Stimulated activated CD4-positive, alpha-beta T cell treated with anti-CD3 and anti-CD28 coated beads, Interleukin-4, amount 100 ng/mL, for 48 hours (primary cell): ENCODE data around the gene MRPS31.
"Not testable (repeated sequence)": the region's sequence is repeated elsewhere in the genome, so short reads cannot be mapped to it uniquely, and the experiment has no call there.

Experiments
- DNase-seq, 2 donors: peaks; one replicate each; pipeline ENCODE4 v3.0.0-alpha.2; 2020; ENCODE audit warnings: low read depth in 2 of 2

Gene MRPS31

DNA sequence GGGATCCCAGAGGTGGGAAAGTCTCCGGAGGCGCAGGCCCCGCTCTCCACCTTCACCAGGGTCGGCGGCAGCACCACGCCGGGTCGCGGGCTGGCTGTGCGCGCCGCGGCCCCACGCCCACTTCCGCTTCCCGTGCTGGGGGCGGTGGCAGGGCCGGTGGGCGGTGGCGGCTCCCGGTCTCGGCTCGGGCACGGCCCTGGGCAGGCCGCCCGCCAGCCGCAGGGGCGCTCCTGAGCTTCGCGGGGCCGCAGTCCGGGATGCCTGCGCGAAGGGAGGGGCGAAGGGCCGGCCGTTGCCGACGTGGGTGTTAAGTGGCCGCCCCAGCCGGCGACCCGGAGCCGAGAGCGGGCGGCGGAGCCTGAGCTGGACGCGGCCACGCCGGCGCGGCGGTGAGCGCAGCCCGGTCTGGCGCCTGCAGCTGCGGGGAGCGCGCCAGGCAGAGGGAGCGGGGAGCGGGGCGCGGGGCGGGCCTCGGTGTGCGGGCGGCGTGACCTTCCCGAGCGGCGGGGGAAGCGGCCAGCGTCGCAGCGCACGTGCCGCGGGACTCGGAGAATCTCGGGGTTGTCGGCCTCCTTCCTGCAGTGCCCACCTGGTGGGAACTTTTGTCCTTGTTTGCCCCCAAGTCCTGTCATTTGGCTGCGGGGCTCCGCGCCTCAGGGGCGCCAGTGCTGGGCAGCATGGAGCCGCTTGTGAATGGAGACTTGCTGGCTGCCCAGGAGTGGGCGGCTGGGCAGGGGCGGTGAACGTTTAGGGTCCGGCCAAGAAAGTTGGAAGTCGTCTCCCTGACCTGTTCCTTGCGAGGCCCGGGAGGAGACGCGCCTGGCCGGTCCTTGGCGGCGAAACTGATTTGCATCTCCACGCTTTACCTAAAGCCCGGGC is 18.5 kb upstream of the MRPS31 start, which contains the start of gene SLC25A15:
Gene SLC25A15, plus strand, starts transcription at position 337 of the 879 bp plus-strand sequence. CDS start 3,616 bp downstream, outside the sequence.
- DNase-seq: peak; percentile 58 to 70

DNA sequence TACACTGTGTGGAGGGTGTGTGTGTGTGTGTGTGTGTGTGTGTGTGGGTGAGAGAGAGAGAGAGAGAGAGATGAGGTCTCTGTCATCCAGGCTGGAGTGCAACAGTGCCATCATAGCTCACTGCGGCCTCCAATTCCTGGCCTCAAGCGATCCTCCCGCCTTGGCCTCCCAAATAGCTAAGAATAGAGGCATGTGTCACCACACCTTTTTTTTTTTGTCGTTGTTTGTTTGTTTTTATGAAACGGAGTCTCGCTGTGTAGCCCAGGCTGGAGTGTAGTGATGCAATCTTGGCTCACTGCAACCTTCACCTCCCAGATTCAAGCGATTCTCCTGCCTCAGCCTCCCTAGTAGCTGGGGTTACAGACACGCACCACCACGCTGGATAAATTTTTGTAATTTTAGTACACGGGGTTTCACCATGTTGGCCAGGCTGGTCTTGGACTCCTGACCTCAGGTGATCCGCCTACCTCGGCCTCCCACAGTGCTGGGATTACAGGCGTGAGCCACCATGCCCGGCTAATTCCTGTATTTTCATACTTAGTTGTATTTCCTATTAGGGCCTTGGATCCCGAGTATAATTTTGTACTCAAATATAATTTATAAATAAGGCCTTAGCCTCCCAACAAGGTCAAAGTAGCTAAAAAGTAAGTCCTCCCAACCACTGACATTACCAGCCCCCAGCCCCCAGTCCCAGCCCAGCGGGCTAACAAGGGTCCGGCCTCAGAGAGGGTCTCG is 17.7 kb upstream of the MRPS31 start:
- not testable (repeated sequence) for DNase-seq

DNA sequence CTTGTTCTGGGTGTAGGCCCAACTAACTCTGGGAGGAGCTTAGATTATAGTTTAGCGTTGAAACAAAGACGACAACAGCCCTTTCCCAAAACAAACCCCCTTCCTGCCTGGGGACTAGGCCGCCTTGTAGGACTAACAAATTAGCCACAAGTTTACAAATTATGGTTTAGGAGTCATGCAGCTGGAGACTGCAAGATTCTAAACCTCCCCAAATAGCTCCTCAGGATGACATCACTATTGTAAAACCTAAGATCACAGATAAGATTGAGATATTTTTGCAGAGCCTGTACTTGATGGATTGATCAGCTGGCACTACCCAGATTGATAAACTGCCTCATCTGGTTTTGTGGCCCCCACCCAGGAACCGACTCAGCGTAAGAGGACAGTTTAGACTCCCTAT is 16.1 kb upstream of the MRPS31 start:
- no peak for DNase-seq

DNA sequence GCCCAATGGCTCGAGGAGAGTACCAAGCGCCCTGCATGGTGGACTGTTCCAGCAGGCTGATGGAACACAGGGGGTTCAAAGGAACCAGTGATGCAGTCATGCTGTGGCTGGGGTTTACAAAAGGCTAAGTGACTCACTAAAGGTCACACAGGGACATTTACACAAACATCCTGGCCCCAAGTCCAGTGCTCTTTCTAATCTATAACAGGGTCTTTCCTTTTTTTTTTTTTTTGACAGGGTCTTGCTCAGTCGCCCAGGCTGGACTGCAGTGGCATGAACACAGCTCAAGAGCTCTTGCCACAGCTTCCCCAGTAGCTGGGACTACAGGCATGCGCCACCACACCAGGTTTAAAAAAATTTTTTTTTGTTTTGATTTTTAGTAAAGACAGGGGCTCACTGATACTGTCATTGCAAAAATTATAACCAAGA is 15.6 kb upstream of the MRPS31 start:
- DNase-seq: no peak

DNA sequence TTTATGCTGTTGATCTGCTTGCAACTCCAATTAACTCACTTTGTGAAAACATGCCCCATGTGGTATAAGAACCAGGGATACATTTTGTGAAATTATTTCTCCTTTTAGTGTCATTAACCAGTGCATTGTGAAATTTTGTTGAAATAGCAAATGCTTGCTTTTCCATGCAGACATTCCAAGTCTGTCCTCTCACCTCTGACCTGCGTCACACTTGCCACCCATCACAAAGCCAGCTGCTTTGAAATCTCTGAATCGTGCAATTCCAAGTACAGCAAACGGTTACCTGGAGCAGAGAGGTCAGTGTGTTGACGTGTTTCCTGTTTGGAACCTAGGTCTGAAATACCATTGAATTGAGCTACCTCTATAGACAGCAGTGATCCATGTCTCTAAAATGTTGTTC is 13.6 kb upstream of the MRPS31 start:
- no peak for DNase-seq

DNA sequence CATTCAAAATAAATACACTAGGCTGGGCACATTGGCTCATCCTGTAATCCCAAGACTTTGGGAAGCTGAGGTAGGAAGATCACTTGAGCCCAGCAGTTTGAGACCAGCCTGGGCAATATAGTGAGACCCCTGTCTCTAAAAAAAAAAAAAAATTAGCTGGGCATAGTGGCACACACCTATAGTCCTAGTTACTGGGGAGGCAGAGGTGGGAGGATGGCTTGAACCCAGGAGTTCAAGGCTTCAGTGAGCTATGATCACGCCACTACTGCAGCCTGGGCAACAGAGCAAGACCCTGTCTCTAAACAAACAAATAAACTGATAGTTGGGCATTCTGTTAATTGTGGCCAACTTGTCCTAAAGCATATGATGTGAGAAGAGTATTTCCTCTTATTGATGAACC is 12.0 kb upstream of the MRPS31 start:
- not testable (repeated sequence) for DNase-seq

DNA sequence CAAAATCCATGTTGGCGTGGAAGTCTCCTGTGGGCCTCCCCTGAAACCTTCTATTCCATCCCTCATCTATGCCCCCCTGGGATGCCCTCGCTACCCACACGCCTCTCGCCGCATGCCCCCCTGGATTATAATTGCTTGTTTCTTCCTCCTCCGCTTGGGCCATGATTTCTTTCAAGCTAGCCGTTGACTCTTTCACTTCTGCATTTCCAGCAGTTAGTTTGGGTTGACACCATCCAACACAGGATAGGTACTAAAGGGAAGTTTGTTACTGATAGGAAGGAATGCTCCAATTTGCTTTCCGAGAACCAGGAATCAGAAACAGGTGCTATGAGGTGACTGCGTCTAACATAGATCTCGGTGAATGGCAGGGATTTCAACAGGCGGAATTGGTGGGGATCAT is 10.7 kb upstream of the MRPS31 start:
- no peak for DNase-seq

DNA sequence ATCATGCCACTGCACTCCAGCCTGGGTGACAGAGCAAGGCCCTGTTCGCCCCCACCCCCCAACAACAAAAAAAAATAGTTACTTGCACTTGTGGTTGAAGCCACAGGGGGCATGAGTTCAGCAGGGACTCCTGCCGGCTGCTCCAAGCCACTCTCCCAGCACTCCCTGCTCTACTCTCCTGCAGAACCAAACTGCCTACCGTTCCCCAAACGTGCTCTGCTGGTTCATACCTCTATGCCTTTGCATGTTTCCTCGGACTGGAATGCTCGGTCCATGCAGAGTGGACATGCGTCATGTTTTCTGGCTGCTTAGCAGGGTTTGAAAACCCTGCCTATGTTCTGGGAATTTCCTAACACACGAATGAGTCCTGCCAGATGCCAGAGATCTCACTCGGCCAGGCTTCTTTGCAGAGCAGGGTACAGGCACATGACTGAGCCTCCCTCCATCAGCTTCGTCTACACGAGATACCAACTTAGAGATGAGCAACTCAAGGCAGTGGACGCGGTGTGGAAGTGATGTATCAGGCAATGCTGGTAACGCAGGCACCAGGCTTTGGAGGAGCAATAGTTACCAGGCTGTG is 9.9 kb upstream of the MRPS31 start:
- no peak for DNase-seq

DNA sequence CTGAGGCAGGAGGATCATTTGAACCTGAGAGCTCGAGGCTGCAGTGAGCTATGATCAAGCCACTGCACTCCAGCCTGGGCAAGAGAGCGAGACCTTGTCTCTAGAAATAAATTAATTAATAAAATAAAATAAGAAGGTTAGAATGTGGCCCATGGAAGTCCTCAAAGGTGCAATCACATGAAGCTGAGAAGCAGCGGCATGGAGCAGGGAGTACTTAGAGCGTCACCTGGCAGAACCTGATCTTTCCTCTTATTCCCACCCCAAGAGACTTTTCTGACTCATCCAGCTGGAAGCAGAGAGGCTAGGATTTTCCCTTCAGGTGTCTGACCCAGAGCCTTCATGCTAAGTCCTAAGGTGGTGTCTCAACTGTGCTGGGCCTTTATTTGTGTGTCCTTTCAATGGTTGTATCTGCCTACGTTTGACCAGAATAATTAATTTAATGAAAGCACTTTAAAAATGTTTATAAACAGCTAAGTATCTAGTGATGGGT is 8.9 kb upstream of the MRPS31 start:
- no peak for DNase-seq

DNA sequence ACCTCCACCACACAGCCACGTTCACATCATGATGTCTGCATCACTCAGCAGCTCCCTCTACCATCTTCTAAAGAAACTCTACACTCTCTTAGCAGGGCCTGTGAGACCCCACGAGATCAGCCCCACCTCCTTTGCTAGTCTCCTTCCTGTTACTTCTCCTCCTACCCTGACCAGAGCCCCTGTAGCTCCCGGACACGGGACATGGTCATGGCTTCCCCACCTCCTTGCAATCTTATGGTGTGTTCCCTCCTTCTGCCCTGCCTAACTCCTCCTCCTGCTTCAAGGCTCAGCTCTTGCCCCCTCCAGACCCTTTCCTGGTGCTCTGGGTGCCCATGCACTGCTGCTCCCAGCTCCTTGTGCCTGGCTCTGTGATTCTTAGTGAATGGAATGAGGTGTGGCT is 8.1 kb upstream of the MRPS31 start:
- DNase-seq: no peak

DNA sequence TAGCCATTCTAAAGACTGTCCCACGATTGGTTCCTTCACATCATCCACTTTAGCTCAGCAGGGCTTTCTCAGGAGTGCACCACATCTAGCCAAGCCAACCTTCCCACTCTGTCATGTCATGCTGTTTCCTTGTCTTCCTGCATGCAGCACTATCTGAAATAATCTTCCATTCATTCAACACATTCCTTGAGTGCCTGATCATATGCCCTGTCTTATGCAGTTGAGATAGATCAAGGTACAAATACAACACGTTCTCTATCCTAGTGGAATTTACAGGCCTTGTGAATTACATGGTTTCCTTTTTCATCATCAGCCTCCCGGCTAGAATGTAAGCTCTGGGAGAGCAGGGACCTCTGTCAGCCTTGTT is 6.8 kb upstream of the MRPS31 start:
- no peak for DNase-seq

DNA sequence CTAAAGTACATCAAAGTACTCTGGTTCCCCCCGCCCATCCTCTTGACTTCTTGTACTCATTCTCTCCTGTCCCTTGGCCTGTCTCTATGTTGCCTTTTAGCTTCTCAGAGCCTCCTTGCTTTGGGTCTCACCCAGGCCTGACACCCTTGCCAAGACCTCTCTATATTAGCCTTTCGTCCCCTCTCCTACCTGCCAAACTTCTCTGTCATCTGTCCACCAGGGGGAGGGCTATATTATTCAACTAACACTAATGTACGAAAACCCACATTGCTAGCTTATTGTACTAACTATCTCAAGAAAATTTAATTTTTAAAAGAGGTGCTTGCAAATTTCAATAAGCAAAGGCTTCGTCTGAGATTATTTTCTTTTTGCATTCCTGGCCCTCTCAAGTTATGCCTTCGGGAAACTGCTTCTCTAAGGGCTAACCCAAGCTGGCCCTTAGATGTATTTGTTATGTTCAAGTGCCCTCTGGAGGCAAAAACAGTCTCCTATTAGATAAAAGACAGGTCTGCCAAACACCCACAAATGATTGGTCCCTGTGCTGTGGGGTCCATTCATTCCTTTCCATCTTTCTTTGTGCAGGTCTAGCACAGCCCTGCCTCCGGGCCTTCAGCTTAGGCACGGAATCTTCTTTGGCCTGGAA is 6.3 kb upstream of the MRPS31 start:
- no peak for DNase-seq

DNA sequence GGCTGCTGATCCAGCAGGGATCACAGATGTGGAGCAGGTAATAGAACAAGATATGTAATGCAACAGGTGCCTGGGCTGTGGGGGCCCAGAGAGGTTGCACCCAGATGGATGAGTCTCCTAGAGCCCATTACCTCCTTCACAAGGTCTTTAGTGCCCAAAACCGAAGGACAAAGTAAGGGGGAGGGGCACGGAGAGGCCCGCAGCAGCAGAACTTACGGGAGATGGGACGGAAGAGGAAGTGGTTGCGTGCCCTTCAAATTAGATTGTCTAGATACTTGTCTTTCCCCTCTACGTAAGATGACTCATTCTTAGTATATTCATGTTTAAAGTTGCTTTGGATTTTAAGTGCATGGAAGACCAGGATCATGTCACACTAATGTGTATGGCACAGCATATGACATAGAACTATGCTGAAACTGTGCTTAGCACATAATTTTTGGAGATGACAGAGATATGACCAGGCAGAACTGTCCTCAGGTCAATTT is 5.7 kb upstream of the MRPS31 start:
- DNase-seq: peak; percentile 39 to 54

DNA sequence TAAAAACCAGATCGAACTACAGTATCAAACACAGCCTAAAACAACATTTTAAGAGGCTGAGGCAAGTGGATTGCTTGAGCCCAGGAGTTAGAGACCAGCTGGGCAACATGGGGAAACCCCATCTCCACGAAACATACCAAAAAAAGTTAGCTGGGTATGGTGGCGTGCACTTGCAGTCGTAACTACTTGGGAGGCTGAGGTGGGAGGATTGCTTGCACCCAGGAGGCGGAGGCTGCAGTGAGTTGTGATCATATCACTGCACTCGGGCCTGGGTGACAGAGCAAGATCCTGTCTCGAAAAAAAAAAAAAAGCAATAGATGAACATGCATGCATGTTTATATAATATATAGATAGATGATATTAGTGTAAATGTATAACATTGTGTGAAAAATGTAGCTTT is 5.2 kb upstream of the MRPS31 start:
- no peak for DNase-seq

DNA sequence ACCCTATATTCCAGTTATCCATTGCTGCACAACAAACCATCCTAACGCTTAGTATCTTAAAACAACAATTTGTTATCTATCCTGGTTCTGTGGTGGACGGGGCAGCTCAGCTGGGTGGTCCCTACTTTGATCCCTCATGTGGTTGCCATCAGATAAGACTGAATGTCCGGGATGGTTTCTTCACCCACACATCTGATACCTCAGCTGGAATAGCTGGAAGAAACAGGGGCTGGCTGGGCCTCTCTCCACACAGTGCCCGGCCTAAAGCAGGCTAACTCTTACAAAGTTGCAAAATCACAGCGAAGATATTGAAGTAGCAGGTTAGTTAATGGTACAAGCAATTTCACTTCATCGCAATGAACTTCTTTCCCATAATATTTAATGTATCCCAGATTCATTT is 3.7 kb upstream of the MRPS31 start:
- DNase-seq: no peak

DNA sequence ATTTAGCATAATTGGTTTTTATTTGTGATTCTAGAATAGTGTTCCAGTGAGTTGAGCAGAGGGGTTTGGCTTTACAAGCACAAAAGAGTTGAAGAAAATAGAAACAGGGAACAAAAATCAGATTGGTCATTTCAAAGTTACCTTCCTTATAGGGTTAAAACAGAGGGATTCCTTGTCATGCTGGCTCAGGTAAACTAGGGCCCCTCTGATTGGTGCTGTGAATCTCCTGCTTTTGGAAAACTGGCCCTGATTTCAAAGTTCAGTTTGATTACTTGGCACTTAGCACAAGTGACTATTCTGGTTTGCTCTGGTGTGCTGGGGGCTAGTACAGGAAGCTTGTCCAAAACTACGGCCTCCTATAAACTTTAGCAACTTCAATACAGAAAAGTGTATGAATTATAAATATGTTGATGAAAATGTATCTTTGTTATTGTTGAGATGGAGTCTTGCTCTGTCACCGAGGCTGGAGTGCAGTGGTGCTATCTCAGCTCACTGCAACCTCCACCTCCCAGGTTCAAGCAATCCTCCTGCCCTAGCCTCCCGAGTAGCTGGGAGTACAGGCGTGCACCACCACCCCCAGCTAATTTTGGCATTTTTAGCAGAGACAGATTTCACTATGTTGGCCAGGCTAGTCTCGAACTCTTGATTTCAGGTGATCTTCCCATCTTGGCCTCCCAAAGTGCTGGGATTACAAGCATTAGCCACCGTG is 1.9 kb upstream of the MRPS31 start:
- DNase-seq: no peak

DNA sequence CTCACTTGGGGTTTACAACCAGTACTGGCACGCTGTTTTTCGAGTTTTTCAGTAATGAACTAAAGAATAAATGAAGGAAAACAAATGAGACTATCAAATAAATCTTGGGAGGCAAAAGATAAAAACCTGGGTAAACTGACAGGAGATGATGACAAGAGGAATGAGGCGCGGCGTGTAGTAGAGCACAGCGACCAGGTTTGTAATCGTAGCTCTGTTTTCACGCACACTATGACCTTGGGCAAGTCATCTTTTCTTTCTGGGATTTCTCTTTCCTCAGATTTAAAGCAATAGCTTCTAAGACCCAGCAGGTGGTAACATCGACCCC is 419 bp downstream of the MRPS31 start:
- DNase-seq: no peak

DNA sequence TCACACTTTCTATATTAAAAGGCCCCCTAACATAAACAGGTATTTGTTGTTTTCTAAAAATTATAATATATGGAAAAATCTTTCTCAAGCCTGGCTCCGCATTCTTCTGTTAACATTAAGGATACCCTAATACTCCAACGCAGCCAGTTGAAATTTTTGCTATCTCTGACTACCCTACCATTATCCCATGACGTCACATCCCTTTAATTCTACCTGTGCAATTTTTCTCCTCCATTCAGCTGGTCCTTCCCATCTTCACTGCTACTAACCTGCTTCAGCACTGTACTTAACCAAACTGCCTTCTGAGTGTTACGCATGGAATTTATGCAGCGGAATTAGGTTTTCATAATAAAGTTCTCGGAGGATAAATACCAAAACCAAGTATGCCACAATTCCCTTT is 1.0 kb downstream of the MRPS31 start:
- DNase-seq: no peak

DNA sequence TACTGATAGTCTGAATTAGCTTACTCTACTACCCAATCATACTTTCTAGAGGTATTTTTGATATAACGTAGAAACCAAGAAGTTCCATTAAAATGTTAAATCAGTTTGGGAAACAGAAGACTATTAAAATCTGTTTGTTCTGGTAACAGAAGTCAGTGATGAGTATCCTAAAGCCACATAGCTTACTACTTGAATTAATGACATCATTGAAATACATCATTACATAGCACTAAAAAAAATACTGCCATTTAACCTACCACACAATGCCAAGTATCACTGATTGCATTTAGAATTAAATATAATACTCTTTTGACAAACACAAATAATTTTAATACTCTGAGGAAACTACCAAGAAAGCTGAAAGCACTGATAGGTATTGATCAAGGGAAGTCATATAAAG is 5.4 kb downstream of the MRPS31 start:
- DNase-seq: no peak

DNA sequence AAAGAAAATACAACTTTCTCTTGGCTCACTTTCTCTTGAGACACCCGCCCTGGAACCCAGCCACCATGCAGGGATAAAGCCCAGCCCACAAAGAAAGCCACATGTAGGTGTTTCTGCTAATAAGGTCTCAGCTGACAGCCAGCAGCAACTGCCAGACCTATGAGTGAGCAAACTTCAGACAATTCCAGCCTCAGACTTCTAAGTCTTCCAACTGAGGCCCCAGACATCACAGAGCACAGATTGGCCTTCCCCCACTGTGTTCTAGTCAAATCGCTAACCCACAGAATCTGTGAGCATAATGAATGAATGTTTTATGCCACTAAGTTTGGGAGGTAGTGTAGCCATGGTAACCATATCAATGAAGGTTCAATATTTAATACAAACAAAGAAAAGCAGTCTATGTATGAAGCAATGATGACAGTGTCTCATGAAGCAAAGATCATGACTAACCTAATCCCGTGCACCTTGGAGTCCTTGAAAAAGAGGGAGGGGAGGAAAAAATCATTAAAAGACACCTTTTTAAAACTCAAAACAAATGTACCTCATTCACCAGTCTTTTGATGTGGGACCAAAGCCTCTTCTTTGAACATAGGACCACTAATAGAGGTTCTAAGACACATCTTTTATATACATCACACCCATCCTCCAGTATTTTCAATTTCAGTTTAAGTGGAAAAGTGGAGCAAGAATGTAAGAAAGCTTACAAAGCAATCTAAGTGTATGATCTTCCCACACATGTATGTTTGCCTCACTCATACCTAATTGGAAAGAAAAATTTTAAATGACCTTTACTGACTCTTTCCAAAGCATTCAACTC is 6.2 kb downstream of the MRPS31 start:
- DNase-seq: peak in 1 of 2 donors; percentile 49

DNA sequence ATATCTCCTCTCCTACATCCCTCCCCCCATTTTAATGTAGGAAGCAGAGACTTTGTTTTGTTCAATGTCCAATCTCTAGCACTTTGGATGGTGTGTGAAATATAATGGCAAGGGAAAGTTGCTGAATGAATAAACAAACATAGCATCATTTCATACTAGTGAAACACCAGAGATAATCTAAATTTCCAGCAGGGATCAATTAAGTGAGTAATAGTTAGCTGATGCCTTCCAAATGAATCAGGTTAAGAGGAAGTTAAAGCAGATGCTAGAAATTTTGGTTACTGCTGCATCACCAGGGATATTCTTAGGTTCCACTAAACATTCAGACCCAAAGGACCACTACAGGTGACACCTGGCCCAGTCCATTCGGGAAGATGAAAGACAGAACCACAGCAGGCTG is 8.1 kb downstream of the MRPS31 start:
- no peak for DNase-seq
